Measurements from ENCODE around the gene NHS.

NHS gene

DNA sequence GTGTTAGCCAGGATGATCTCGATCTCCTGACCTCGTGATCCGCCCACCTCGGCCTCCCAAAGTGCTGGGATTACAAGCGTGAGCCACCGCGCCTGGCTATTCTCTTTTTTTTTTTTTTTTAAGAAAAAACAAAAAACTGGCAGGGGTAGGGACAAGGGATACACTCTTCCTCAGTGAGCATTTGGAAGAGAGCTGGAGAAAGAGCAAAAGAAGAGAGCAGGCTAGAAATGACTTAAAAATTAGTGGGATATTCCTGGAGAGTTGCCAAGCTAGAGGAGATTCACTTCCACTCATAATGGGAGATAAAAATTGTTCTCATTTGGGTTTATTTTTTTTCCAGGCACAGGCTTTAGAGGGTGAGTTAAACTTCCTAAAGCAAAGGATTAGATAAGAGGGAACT, 222.3 kb downstream of the NHS start:
- peaks cover 23% of the 10 kb centered on the region for H3K27me3 Mint-ChIP-seq (ENCODE audit: low read depth)
- no peaks in the 10 kb centered on the region for H3K36me3 Mint-ChIP-seq (ENCODE audit: low read depth)
- no peak overlapping the region for H3K27ac Mint-ChIP-seq
- H3K4me3 Mint-ChIP-seq = no peak overlapping the region
- H3K4me1 Mint-ChIP-seq (ENCODE audit: low read depth) = peaks cover 5% of the 10 kb centered on the region
- H3K9me3 Mint-ChIP-seq = no peaks in the 10 kb centered on the region

GRCh38 chrX:17597836-17598439, 222.9 kb downstream of the NHS start:
- H3K4me1 Mint-ChIP-seq (ENCODE audit: low read depth) = peaks cover 5% of the 10 kb centered on the region

DNA sequence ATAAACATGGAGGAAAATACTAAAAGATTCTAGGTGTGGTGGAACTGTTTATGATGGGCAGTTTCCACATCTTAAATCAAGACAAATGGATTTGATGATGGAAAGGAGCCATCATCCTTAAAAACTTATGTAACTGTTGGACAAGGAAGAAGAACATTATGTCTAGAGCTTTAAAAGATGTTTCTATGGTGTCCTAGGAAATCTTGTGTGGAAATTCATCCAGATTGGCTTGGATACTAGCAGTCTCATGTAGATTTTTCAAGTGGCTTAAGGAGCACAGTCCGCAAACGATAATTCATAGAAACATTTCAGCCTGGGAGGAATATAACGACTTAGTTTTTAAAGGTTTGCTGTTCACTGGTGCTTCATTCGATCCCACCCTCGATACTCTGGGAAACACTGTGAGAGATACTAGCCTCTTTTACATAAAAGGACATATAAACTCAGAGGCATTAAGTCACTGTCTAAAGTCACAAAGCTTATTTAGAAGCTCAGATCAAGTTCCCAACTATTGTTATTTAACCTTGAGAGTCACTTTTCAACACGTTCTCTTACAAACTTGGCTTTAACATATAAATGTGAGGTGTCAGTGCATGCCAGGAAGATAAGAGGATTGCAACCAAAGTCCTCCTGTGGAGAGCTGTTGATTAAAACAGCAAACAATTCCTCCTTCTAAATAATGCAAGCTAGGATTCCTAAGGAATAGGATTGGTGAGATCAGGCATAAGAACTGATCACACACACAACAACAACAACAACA, 226.6 kb downstream of the NHS start:
- Mint-ChIP-seq H3K4me1 (ENCODE audit: low read depth) (no peaks in the 10 kb centered on the region), H3K36me3 (ENCODE audit: low read depth) (no peaks in the 10 kb centered on the region), H3K4me3 (no peak overlapping the region), H3K27me3 (ENCODE audit: low read depth) (peaks cover 24% of the 10 kb centered on the region), H3K27ac (no peak overlapping the region), H3K9me3 (no peaks in the 10 kb centered on the region)

More at GRCh38 chrX:17597836-17598439, 222.9 kb downstream of the NHS start:
- Mint-ChIP-seq H3K36me3 (ENCODE audit: low read depth) (no peaks in the 10 kb centered on the region), H3K9me3 (no peaks in the 10 kb centered on the region), H3K4me3 (no peak overlapping the region), H3K27me3 (ENCODE audit: low read depth) (peaks cover 24% of the 10 kb centered on the region), H3K27ac (no peak overlapping the region)

- Mint-ChIP-seq H3K36me3 (ENCODE audit: low read depth) (no peaks in the 10 kb centered on the region), H3K27ac (no peak overlapping the region), H3K4me1 (ENCODE audit: low read depth) (no peaks in the 10 kb centered on the region), H3K9me3 (no peaks in the 10 kb centered on the region), H3K27me3 (ENCODE audit: low read depth) (peaks cover 24% of the 10 kb centered on the region), H3K4me3 (no peak overlapping the region)
Measured at GRCh38 chrX:17602245-17602644, 227.2 kb downstream of the NHS start.

- Mint-ChIP-seq H3K27ac (no peak overlapping the region), H3K4me3 (no peak overlapping the region), H3K27me3 (ENCODE audit: low read depth) (peaks cover 24% of the 10 kb centered on the region), H3K4me1 (ENCODE audit: low read depth) (no peaks in the 10 kb centered on the region), H3K9me3 (no peaks in the 10 kb centered on the region), H3K36me3 (ENCODE audit: low read depth) (no peaks in the 10 kb centered on the region)
Measured at GRCh38 chrX:17603196-17603595, 228.2 kb downstream of the NHS start.

- Mint-ChIP-seq H3K27me3 (ENCODE audit: low read depth) (peaks cover 24% of the 10 kb centered on the region), H3K4me3 (no peak overlapping the region), H3K36me3 (ENCODE audit: low read depth) (no peaks in the 10 kb centered on the region), H3K4me1 (ENCODE audit: low read depth) (no peaks in the 10 kb centered on the region), H3K27ac (no peak overlapping the region), H3K9me3 (no peaks in the 10 kb centered on the region)
Measured at GRCh38 chrX:17605676-17606075, 230.7 kb downstream of the NHS start.

GRCh38 chrX:17606231-17606630, 231.2 kb downstream of the NHS start:
- Mint-ChIP-seq H3K27ac (no peak overlapping the region), H3K36me3 (ENCODE audit: low read depth) (no peaks in the 10 kb centered on the region), H3K9me3 (no peaks in the 10 kb centered on the region), H3K4me1 (ENCODE audit: low read depth) (no peaks in the 10 kb centered on the region), H3K4me3 (no peak overlapping the region), H3K27me3 (ENCODE audit: low read depth) (peaks cover 19% of the 10 kb centered on the region)

- Mint-ChIP-seq H3K9me3 (no peaks in the 10 kb centered on the region), H3K36me3 (ENCODE audit: low read depth) (no peaks in the 10 kb centered on the region), H3K4me3 (no peak overlapping the region), H3K4me1 (ENCODE audit: low read depth) (peaks cover 3% of the 10 kb centered on the region), H3K27ac (no peak overlapping the region), H3K27me3 (ENCODE audit: low read depth) (peaks cover 10% of the 10 kb centered on the region)
Measured at GRCh38 chrX:17608888-17609287, 233.9 kb downstream of the NHS start.

DNA sequence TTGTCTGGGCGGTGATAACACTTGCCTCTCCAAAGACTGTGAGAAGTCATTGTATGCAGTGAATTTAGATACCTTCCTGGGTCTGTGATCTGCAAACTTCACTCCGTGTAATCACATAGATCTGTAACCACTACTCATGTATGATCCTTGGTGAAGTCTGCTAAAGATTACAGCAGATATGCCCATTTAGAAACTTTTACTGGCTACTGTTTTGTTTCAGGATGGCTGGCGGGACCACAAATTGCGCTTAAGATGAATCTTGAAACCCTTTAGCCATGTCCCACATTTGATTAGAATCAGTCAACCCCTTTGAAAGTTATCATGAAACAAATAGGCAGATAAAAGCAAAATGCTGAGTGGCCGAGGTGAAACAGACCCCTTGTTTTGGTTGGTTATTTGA, 235.8 kb downstream of the NHS start:
- Mint-ChIP-seq H3K36me3 (ENCODE audit: low read depth) (no peaks in the 10 kb centered on the region), H3K9me3 (no peaks in the 10 kb centered on the region), H3K27ac (no peak overlapping the region), H3K4me1 (ENCODE audit: low read depth) (peaks cover 12% of the 10 kb centered on the region), H3K4me3 (no peak overlapping the region), H3K27me3 (ENCODE audit: low read depth) (peaks cover 10% of the 10 kb centered on the region)

DNA sequence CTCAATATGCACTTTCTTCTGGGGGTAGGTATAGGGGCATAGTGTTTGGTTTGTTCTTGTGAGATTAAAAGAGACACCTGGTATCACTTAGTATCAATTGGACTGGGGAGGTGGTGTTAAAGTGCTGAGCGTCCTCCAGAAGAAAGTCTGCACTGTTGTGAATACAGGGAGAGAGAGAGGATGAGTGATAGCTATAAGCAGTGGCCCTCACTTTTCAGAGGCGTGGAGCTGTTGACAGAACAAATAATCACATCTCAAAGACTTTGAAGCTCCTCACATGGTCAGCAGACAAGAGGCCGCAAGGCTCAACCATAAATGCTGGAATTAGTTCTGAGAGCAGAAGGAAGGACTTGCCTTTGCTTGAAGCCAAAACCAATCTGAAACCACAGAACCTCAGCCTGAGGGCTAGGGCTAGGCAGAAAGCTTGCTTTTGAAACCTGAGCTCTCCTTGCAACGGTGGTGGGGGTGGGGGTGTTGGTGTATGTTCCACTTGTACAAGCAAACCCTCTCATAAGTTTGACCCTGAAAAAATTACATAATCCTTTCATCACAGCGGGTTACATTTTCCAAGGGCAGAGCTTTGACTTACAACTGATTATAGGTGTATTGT, 239.1 kb downstream of the NHS start:
- no peak overlapping the region for H3K4me3 Mint-ChIP-seq
- peaks cover 8% of the 10 kb centered on the region for H3K27me3 Mint-ChIP-seq (ENCODE audit: low read depth)
- H3K9me3 Mint-ChIP-seq = no peaks in the 10 kb centered on the region
- no peaks in the 10 kb centered on the region for H3K36me3 Mint-ChIP-seq (ENCODE audit: low read depth)
- H3K27ac Mint-ChIP-seq = no peak overlapping the region
- peaks cover 12% of the 10 kb centered on the region for H3K4me1 Mint-ChIP-seq (ENCODE audit: low read depth)

- Mint-ChIP-seq H3K27ac (no peak overlapping the region), H3K9me3 (peaks cover 3% of the 10 kb centered on the region), H3K27me3 (ENCODE audit: low read depth) (peaks cover 3% of the 10 kb centered on the region), H3K36me3 (ENCODE audit: low read depth) (no peaks in the 10 kb centered on the region), H3K4me1 (ENCODE audit: low read depth) (peaks cover 12% of the 10 kb centered on the region), H3K4me3 (no peak overlapping the region)
Measured at GRCh38 chrX:17616936-17617335, 241.9 kb downstream of the NHS start.

- Mint-ChIP-seq H3K27ac (no peak overlapping the region), H3K9me3 (peaks cover 3% of the 10 kb centered on the region), H3K27me3 (ENCODE audit: low read depth) (no peaks in the 10 kb centered on the region), H3K36me3 (ENCODE audit: low read depth) (no peaks in the 10 kb centered on the region), H3K4me3 (no peak overlapping the region), H3K4me1 (ENCODE audit: low read depth) (peaks cover 12% of the 10 kb centered on the region)
Measured at GRCh38 chrX:17617806-17618205, 242.8 kb downstream of the NHS start.

DNA sequence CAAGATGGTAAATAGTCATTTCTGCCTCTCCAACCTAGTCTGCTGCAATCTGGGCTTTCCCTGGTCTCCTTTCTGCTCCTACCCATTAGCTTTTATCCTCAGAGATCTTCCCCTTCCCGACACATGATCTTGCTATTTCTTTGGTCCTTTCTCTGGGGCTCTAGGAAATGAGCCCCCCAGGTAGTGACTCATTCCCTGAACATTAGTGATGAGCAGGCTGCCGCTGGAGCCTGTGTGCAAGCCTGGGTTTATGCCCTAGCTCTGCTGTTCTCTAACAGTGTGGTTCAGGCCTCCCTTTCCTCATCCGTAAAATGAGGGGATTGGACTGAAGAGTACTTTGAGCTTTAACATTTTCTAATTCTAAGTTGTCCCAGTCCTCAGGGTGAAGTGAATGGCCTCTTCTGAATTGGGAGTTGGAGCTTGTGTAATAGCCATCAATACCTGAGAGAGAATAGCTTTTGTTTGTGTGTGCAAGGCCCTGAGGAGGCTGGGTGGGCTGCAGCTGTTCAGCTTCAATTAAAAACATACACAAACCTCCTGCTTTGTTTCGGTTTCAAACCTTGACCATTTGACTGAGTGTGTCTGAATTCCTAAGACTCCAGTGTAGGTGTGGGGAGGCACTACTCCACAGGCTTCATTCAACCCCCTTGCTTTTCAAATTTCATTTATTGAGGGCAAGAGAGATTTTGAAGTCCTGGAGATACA, 246.7 kb downstream of the NHS start:
- Mint-ChIP-seq H3K9me3 (peaks cover 3% of the 10 kb centered on the region), H3K36me3 (ENCODE audit: low read depth) (no peaks in the 10 kb centered on the region), H3K27me3 (ENCODE audit: low read depth) (peaks cover 2% of the 10 kb centered on the region), H3K4me1 (ENCODE audit: low read depth) (no peaks in the 10 kb centered on the region), H3K27ac (no peak overlapping the region), H3K4me3 (no peak overlapping the region)

- Mint-ChIP-seq H3K36me3 (ENCODE audit: low read depth) (no peaks in the 10 kb centered on the region), H3K4me3 (no peak overlapping the region), H3K27me3 (ENCODE audit: low read depth) (peaks cover 2% of the 10 kb centered on the region), H3K9me3 (peaks cover 3% of the 10 kb centered on the region), H3K27ac (no peak overlapping the region), H3K4me1 (ENCODE audit: low read depth) (no peaks in the 10 kb centered on the region)
Measured at GRCh38 chrX:17622331-17622730, 247.3 kb downstream of the NHS start.

- Mint-ChIP-seq H3K4me3 (no peak overlapping the region), H3K4me1 (ENCODE audit: low read depth) (no peaks in the 10 kb centered on the region), H3K27me3 (ENCODE audit: low read depth) (peaks cover 2% of the 10 kb centered on the region), H3K36me3 (ENCODE audit: low read depth) (no peaks in the 10 kb centered on the region), H3K9me3 (peaks cover 3% of the 10 kb centered on the region), H3K27ac (no peak overlapping the region)
Measured at GRCh38 chrX:17623750-17624149, 248.8 kb downstream of the NHS start.

Data from T-helper 1 cell treated with Interleukin-12 subunit alpha and Interleukin-12 subunit beta and Interleukin-4 antibody, amounts not matched to agents 30 μg/mL and 1 μg/mL, for 36 hours (primary cell).